22Rv1 (cell line): Measurements from ENCODE around the gene FSHR.

Experiments
- ZFX ChIP-seq: fragments of 450-650 bp; IDR thresholded peaks from 2 replicates; pipeline ENCODE4 v1.6.1; 2017; ENCODE audit warnings: antibody characterized with exemption, borderline replicate concordance
- TF ChIP-seq, protein P1 (sequence below): fragments of 450-650 bp; IDR thresholded peaks from 2 replicates; pipeline ENCODE4 v1.5.1; 2017; ENCODE audit warnings: mild to moderate bottlenecking

DNA sequence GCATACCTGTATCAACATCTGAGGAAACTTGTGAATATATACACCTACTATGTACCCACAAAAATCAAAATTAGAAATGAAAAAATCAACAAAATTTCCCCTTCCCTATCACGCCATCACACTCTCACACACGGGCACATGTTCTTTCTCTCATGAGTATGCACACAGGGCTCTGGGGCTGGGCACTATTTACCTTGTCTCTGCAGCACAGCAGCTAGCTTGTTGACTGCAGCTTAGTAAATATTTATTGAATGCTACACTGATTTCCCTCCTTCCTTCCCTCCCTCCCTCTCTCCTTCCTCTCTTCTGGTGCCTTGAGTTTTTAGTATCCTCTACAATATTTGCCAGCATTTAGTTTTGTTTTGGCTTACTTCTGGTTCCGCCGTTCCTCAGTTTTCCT is 216.1 kb downstream of the FSHR start:
- TF ChIP-seq, protein P1, sequence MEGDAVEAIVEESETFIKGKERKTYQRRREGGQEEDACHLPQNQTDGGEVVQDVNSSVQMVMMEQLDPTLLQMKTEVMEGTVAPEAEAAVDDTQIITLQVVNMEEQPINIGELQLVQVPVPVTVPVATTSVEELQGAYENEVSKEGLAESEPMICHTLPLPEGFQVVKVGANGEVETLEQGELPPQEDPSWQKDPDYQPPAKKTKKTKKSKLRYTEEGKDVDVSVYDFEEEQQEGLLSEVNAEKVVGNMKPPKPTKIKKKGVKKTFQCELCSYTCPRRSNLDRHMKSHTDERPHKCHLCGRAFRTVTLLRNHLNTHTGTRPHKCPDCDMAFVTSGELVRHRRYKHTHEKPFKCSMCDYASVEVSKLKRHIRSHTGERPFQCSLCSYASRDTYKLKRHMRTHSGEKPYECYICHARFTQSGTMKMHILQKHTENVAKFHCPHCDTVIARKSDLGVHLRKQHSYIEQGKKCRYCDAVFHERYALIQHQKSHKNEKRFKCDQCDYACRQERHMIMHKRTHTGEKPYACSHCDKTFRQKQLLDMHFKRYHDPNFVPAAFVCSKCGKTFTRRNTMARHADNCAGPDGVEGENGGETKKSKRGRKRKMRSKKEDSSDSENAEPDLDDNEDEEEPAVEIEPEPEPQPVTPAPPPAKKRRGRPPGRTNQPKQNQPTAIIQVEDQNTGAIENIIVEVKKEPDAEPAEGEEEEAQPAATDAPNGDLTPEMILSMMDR = no peak
- no peak for TF ChIP-seq ZFX
